ENCODE measurements around the gene CUL7. TPM values are rescaled to one million over a fixed set of nuclear protein-coding genes. Genes with fewer than 3 reads are reported as not detected.

CUL7 gene
- total RNA-seq, 4 donors from 2014 or later, result 20.7 to 39.6 (median 28.6) TPM

- 34 to 45% methylated on average over 2 of the region's 2 CpGs for WGBS, 2 donors
- Histone ChIP-seq H3K9me3 (no peaks in the 10 kb centered on the region), H3K4me1 (peaks cover 24 to 38% of the 10 kb centered on the region in 2 donors), H3K27ac (peak overlapping the region; percentile 71 to 93 (median 77)), H3K4me3 (replicated peaks in 1 of 3) (no peak overlapping the region), H3K27me3 (no peaks in the 10 kb centered on the region), H3K36me3 (no peaks in the 10 kb centered on the region)
- intact Hi-C loops (cut with DNase I), result no loop called here
- TF ChIP-seq POLR2A (IDR thresholded peaks at IDR 0.05) (no peak), CTCF (IDR thresholded peaks at IDR 0.05) (no peak)
- DNase-seq, result no peak
Observed at GRCh38 chr6:43090559-43090956, 36.9 kb upstream of the CUL7 start.

- DNase-seq, result peak; percentile 38 to 56
- intact Hi-C loops (cut with DNase I), result no loop called here
- H3K4me3 ChIP-seq (replicated peaks in 1 of 3), result no peak overlapping the region
Observed at GRCh38 chr6:43089874-43090558, 36.4 kb upstream of the CUL7 start.

GRCh38 chr6:43089467-43089866, 35.8 kb upstream of the CUL7 start:
- 22 to 38% methylated on average over 4 of the region's 4 CpGs for WGBS, 2 donors
- Histone ChIP-seq H3K4me3 (replicated peaks in 1 of 3) (no peak overlapping the region), H3K36me3 (no peaks in the 10 kb centered on the region), H3K27ac (peak overlapping the region; percentile 71 to 93 (median 77)), H3K4me1 (peaks cover 22 to 33% of the 10 kb centered on the region in 2 donors), H3K27me3 (no peaks in the 10 kb centered on the region), H3K9me3 (no peaks in the 10 kb centered on the region)
- intact Hi-C loops (cut with DNase I), result no loop called here
- no peak for DNase-seq
- TF ChIP-seq CTCF (IDR thresholded peaks at IDR 0.05) (no peak), POLR2A (IDR thresholded peaks at IDR 0.05) (no peak)

More at GRCh38 chr6:43089874-43090558, 36.4 kb upstream of the CUL7 start:
- TF ChIP-seq CTCF (IDR thresholded peaks at IDR 0.05) (no peak), POLR2A (IDR thresholded peaks at IDR 0.05) (no peak)
- no peaks in the 10 kb centered on the region for H3K36me3 ChIP-seq
- 49 to 60% methylated on average over 7 to 8 of the region's 8 CpGs for WGBS, 2 donors
- H3K27ac ChIP-seq, result peak overlapping the region; percentile 71 to 93 (median 77)
- H3K9me3 ChIP-seq, result no peaks in the 10 kb centered on the region
- H3K4me1 ChIP-seq, result peaks cover 22 to 33% of the 10 kb centered on the region in 2 donors
- H3K27me3 ChIP-seq, result no peaks in the 10 kb centered on the region

- DNase-seq, result no peak
- Histone ChIP-seq H3K27ac (peak overlapping the region; percentile 71 to 93 (median 77)), H3K9me3 (no peaks in the 10 kb centered on the region), H3K27me3 (no peaks in the 10 kb centered on the region), H3K4me1 (peaks cover 22 to 25% of the 10 kb centered on the region in 2 donors), H3K4me3 (replicated peaks in 1 of 3) (no peak overlapping the region), H3K36me3 (no peaks in the 10 kb centered on the region)
- intact Hi-C loops (cut with DNase I), result no loop called here
- TF ChIP-seq POLR2A (IDR thresholded peaks at IDR 0.05) (no peak), CTCF (IDR thresholded peaks at IDR 0.05) (no peak)
- 82 to 91% methylated on average over 4 of the region's 4 CpGs for WGBS, 2 donors
Observed at GRCh38 chr6:43088654-43089056, 35.0 kb upstream of the CUL7 start.

- intact Hi-C loops (cut with DNase I), result no loop called here
- TF ChIP-seq POLR2A (IDR thresholded peaks at IDR 0.05) (no peak), CTCF (IDR thresholded peaks at IDR 0.05) (no peak)
- Histone ChIP-seq H3K4me1 (peaks cover 22 to 24% of the 10 kb centered on the region in 2 donors), H3K27ac (no peak overlapping the region), H3K9me3 (no peaks in the 10 kb centered on the region), H3K36me3 (no peaks in the 10 kb centered on the region), H3K27me3 (no peaks in the 10 kb centered on the region), H3K4me3 (replicated peaks in 1 of 3) (no peak overlapping the region)
- 86 to 89% methylated on average over 8 of the region's 8 CpGs for WGBS, 2 donors
- no peak for DNase-seq
Observed at GRCh38 chr6:43086022-43086658, 32.5 kb upstream of the CUL7 start.

Measured in thyroid gland (tissue), 4 donors.